ENCODE results near the gene ZDHHC18.
"Not testable (repeated sequence)": the region's sequence is repeated elsewhere in the genome, so short reads cannot be mapped to it uniquely, and the experiment has no call there.

ZDHHC18 gene

DNA sequence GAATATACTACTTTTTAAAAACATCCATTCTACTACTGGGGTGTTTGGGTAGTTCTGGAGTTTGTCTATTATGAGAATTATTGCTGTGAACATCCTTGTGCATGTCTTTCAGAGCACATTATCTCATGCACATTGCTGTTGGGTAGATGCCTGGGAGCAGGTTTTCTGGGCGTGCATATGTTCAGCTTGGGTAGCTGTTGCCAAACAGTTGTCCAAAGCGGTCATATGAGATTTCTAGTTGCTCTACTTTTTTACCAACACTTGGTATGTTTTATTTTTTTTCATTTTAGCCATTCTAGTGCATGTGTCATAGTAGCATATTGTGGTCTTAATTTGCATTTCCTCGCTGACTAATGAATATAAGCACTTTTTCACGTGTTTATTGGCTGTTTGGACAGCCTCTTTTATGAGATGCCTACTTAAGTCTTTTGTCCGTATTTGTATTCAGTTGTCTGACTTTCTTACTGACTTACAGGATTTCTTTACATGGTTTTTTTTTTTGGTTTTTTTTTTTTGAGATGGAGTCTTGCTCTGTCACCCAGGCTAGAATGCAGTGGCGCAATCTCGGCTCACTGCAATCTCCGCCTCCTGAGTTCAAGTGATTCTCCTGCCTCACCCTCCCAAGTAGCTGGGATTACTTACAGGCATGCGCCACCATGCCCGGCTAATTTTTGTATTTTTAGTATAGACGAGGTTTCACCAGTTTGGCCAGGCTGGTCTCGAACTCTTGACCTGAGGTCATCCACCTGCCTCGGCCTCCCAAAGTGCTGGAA lies 18.1 kb downstream of the ZDHHC18 start:
- ATAC-seq = no peak
- no peak for TF ChIP-seq RARB (CRISPR knock-in tag; IDR thresholded peaks at IDR 0.05)
- no peak for TF ChIP-seq ESRRG (CRISPR knock-in tag; IDR thresholded peaks at IDR 0.05)
- no peak for TF ChIP-seq ZC3H10 (CRISPR knock-in tag; IDR thresholded peaks at IDR 0.05)
- TF ChIP-seq CSDC2 (CRISPR knock-in tag; IDR thresholded peaks at IDR 0.05) = no peak
- no peak for TF ChIP-seq GLIS3 (CRISPR knock-in tag; IDR thresholded peaks at IDR 0.05)
- TF ChIP-seq TSHZ2 (CRISPR knock-in tag; IDR thresholded peaks at IDR 0.05) = no peak
- no peak for TF ChIP-seq ZNF8 (CRISPR knock-in tag; IDR thresholded peaks at IDR 0.05)
- TF ChIP-seq PPARA (CRISPR knock-in tag; IDR thresholded peaks at IDR 0.05; ENCODE audit: borderline replicate concordance) = no peak
- no peak for TF ChIP-seq SNAI2 (CRISPR knock-in tag; IDR thresholded peaks at IDR 0.05)
- no peak for TF ChIP-seq PATZ1 (CRISPR knock-in tag; IDR thresholded peaks at IDR 0.05; ENCODE audit: borderline replicate concordance)
- TF ChIP-seq ZNF565 (CRISPR knock-in tag; conservative IDR thresholded peaks at IDR 0.05; ENCODE audit: low read depth) = no peak

- not testable (repeated sequence) for ATAC-seq
These were observed 21.3 kb downstream of the ZDHHC18 start for GRCh38 chr1:26847826-26848225.

DNA sequence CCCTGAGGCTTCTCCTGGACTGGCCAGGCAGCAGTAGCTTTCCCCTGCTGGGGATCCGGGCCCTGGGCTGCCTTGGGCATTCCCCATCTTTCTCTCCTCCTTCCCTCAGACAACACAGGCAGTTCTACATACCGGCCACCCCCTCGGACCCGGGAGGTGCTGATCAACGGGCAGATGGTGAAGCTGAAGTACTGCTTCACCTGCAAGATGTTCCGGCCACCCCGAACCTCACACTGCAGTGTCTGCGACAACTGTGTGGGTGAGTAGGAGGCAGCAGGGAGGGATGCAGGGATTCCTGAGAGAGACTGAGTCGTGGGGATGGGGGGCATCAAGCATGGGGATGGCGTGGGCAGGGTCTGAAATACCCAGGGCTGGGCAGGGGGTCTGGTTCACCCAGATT lies 22.0 kb downstream of the ZDHHC18 start:
- no peak for TF ChIP-seq RARB (CRISPR knock-in tag; IDR thresholded peaks at IDR 0.05)
- TF ChIP-seq PATZ1 (CRISPR knock-in tag; IDR thresholded peaks at IDR 0.05; ENCODE audit: borderline replicate concordance) = no peak
- TF ChIP-seq ZC3H10 (CRISPR knock-in tag; IDR thresholded peaks at IDR 0.05) = no peak
- TF ChIP-seq PPARA (CRISPR knock-in tag; IDR thresholded peaks at IDR 0.05; ENCODE audit: borderline replicate concordance) = no peak
- TF ChIP-seq ZFP30 (CRISPR knock-in tag; IDR thresholded peaks at IDR 0.05) = no peak
- TF ChIP-seq GLIS3 (CRISPR knock-in tag; IDR thresholded peaks at IDR 0.05) = no peak
- TF ChIP-seq ZNF70 (CRISPR knock-in tag; IDR thresholded peaks at IDR 0.05) = no peak
- no peak for TF ChIP-seq ZNF8 (CRISPR knock-in tag; IDR thresholded peaks at IDR 0.05)
- TF ChIP-seq CREB5 (CRISPR knock-in tag; IDR thresholded peaks at IDR 0.05; ENCODE audit: low read depth) = no peak
- TF ChIP-seq ARNTL (CRISPR knock-in tag; IDR thresholded peaks at IDR 0.05; ENCODE audit: borderline replicate concordance, low read depth) = no peak
- TF ChIP-seq BACH2 (CRISPR knock-in tag; IDR thresholded peaks at IDR 0.05; ENCODE audit: borderline replicate concordance) = no peak
- no peak for TF ChIP-seq ESRRG (CRISPR knock-in tag; IDR thresholded peaks at IDR 0.05)
- TF ChIP-seq, protein P1, sequence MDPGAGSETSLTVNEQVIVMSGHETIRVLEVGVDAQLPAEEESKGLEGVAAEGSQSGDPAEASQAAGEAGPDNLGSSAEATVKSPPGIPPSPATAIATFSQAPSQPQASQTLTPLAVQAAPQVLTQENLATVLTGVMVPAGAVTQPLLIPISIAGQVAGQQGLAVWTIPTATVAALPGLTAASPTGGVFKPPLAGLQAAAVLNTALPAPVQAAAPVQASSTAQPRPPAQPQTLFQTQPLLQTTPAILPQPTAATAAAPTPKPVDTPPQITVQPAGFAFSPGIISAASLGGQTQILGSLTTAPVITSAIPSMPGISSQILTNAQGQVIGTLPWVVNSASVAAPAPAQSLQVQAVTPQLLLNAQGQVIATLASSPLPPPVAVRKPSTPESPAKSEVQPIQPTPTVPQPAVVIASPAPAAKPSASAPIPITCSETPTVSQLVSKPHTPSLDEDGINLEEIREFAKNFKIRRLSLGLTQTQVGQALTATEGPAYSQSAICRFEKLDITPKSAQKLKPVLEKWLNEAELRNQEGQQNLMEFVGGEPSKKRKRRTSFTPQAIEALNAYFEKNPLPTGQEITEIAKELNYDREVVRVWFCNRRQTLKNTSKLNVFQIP (CRISPR knock-in tag; IDR thresholded peaks at IDR 0.05; ENCODE audit: borderline replicate concordance, low read depth) = no peak
- no peak for TF ChIP-seq ISL1 (CRISPR knock-in tag; IDR thresholded peaks at IDR 0.05)
- TF ChIP-seq ZNF565 (CRISPR knock-in tag; conservative IDR thresholded peaks at IDR 0.05; ENCODE audit: low read depth) = no peak
- TF ChIP-seq, protein P2, sequence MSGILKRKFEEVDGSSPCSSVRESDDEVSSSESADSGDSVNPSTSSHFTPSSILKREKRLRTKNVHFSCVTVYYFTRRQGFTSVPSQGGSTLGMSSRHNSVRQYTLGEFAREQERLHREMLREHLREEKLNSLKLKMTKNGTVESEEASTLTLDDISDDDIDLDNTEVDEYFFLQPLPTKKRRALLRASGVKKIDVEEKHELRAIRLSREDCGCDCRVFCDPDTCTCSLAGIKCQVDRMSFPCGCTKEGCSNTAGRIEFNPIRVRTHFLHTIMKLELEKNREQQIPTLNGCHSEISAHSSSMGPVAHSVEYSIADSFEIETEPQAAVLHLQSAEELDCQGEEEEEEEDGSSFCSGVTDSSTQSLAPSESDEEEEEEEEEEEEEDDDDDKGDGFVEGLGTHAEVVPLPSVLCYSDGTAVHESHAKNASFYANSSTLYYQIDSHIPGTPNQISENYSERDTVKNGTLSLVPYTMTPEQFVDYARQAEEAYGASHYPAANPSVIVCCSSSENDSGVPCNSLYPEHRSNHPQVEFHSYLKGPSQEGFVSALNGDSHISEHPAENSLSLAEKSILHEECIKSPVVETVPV (CRISPR knock-in tag; IDR thresholded peaks at IDR 0.05) = no peak
- TF ChIP-seq ZFP3 (CRISPR knock-in tag; IDR thresholded peaks at IDR 0.05) = no peak
- TF ChIP-seq OSR1 (CRISPR knock-in tag; IDR thresholded peaks at IDR 0.05) = no peak
- no peak for ATAC-seq

Data from SK-N-SH treated with all-trans-retinoic acid at 6 μM for 48 hours (cell line).